AG08396 (cell line): Measurements from ENCODE around the gene TBC1D10B.
"Not testable (repeated sequence)": the region's sequence is repeated elsewhere in the genome, so short reads cannot be mapped to it uniquely, and the experiment has no call there.

ENCODE experiments used
- DNase-seq: peaks from one replicate; pipeline ENCODE4 v3.0.0; 2012; ENCODE audit warnings: low spot score, mixed read lengths

Gene TBC1D10B

GRCh38 chr16:30355144-30355953 is 14.9 kb downstream of the TBC1D10B start, which contains the start of gene CD2BP2:
Gene CD2BP2, minus strand, starts transcription at chr16:30355308. Its CDS starts 627 bp downstream, at chr16:30354681.
- DNase-seq = peak; percentile 95

DNA sequence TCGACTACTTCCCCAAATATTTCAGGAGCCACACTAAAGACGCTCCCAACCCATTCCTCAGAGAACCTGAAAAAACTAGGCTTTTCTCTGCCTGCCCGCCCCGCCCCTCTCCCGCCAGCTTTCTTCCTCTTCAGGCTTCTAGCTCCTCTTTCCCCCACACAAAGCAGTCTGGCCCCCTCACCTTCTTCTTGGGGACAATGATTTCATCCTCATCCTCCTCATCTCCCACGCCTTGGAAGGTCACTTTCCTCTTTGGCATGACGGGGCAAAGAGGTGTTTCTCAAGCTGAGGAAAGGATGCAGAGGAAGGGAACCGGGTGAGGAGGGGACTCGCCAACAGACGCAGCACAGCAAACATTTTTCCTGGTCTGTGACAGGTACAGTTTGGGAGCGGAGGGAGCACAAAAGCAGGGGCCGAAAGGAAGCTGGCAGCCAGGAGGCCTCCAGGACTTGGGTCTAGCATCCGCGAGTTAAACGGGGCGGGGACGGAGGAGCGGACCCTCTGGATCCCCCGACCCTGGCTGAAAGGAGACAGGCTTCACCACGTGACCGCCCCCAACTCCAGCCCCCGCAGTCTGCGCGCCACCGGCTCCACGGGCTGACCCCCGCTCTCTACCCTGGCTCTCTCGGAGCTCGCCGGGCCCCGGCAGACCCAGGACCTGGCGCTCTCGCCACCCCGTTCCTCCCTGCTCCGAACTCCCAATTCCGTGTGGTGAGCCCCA is 15.7 kb downstream of the TBC1D10B start:
- DNase-seq = no peak

GRCh38 chr16:30353438-30354129 is 16.7 kb downstream of the TBC1D10B start:
- DNase-seq = no peak

DNA sequence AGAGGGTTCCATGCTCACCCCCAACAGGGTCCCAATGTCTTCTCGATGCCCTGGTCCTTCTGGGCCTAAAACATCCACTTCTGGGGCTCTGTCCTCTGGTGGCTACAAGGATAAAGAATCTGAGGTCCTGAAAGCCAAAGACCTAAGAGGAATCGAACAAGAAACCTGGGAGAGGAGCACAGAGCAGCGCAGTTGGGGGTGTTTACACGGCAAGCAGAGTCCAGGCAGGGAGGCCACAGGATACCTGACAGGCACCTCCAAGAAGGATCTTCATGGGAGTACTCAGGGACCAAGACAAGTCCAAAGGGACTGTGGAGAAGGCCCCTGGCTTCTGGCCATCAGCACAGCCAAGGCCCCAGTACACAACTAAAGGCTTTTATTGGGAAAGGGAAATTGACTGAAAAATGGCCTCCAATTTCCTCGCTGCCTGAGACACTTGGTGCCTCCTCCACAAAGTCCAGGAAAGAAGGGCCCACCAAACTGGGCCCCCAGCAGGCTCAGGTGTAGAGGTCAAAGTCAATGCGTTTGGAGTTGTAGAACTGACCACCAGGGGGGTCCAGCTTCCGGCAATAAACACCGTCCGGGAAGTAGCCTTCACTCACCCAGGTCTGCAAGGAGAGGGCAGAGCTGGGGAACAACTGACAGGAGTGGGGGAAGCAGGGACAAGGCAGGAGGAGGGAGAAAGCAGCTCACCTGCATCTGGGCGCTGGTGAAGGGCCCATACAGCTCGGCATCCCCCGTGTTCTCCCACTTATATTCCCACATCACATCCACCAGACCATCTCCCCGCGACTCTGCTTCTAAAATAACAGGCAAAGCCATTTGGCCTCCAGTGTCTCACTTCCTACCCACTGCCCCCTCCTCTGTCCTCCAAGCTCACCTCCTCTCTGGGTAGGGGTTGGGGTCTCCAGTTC is 17.5 kb downstream of the TBC1D10B start:
- no peak for DNase-seq

DNA sequence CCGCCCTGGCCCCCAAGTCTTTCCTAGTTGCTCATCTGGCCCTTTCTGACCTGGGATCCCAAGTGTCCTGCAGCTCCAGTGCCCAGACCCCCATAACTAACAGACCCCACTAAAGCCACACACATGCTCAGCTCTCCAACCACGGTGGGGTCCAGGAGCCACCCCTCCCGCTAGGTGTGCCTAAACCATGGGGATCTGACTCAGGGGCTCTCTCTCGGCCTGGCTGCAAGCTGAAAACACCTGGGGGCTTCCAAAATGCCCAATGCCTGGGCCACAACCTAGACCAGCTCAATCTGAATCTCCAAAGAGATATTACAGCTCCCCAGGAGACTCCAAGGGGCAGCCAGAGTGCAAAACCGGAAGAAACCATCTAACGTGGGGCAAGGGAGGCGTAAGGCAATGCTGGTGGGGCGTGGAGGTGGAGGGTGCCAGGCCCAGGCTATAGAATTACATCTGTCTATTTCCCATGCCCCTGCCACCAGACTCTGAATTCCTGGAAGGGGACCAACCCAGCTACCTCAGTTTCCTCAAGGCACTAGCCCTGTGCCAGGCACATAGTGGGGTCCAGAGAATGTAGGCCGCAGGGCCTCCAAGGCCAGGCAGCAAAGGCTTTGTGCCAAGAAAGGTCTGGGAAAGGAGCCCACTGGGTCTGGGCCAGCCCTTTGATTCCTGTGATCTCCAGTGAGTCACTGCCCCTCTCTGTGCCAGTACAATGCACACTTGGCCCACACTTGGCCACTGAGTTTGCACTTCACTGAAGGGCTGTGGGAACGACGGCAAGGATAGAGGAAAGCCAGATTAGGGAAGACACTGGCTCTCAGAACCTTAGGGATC is 18.5 kb downstream of the TBC1D10B start:
- DNase-seq = peak; percentile 82

- DNase-seq = no peak
These were observed 19.3 kb downstream of the TBC1D10B start for GRCh38 chr16:30351001-30351441.

DNA sequence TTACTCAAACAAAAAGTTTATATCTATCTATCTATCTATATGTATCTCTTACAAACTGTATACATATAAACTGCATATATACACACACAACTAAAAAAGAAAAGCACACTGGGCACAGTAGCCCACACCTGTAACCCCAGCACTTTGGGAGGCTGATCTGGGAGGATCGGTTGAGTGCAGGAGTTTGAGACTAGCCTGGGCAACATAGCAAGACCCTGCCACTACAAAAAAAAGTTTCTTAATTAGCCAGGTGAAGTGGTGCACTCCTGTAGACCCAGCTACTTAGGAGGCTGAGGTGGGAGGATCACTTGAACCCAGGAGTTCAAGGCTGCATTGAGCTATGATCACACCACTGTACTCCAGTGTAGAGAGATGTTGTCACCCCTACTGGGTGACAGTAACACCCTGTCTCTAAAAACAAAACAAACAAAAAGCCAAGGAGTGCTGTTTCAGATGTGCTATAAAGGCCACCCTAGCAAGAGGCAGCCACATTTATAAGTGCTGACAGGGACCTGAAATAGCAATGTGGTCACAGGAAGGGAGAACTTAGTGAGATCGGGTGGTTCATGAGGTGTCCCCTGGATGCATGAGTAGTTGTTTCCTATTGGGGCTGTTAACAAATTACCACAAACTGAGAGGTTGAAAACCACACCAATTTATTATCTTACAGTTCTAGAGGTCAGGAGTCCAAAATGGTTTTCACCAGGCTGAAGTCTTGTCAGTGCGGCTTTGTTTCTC is 20.0 kb downstream of the TBC1D10B start:
- no peak for DNase-seq

DNA sequence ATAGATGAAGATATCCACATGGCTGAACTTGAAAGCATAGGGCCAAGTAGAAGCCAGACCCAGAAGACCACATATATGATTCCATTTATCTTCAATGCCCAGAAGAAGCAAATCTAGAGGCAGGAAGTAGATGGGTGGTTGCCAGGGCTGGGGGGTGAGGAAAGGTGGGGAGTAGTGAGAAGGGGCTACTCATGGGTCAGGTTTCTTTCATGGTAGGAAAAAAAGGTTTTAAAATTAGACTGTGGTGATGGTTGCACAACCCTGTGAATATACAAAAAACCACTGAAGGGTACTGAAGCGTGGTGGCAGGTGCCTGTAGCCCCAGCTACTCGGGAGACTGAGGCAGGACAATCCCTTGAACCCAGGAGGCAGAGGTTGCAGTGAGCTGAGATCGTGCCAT is 20.6 kb downstream of the TBC1D10B start:
- no peak for DNase-seq

DNA sequence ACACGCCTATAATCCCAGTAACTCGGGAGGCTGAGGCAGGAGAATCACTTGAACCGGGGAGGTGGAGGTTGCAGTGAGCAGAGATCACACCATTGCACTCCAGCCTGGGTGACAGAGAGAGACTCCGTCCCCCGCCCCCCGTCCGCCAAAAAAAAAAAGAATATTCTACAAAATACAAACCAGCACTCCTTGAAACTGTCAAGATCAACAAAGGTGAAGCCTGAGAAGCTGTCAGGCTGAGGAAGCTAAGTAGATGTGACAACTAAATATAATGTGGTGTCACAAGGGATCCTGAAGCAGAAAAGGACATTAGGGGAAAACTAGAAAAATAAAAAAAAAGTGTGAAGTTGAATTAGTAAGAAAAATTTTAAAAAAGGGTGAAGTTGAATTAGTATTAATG is 21.4 kb downstream of the TBC1D10B start:
- DNase-seq = no peak

GRCh38 chr16:30348113-30348512 is 22.2 kb downstream of the TBC1D10B start:
- DNase-seq = no peak

GRCh38 chr16:30346286-30346685 is 24.0 kb downstream of the TBC1D10B start:
- DNase-seq = no peak

- not testable (repeated sequence) for DNase-seq
These were observed 26.8 kb downstream of the TBC1D10B start for GRCh38 chr16:30343491-30343820.

DNA sequence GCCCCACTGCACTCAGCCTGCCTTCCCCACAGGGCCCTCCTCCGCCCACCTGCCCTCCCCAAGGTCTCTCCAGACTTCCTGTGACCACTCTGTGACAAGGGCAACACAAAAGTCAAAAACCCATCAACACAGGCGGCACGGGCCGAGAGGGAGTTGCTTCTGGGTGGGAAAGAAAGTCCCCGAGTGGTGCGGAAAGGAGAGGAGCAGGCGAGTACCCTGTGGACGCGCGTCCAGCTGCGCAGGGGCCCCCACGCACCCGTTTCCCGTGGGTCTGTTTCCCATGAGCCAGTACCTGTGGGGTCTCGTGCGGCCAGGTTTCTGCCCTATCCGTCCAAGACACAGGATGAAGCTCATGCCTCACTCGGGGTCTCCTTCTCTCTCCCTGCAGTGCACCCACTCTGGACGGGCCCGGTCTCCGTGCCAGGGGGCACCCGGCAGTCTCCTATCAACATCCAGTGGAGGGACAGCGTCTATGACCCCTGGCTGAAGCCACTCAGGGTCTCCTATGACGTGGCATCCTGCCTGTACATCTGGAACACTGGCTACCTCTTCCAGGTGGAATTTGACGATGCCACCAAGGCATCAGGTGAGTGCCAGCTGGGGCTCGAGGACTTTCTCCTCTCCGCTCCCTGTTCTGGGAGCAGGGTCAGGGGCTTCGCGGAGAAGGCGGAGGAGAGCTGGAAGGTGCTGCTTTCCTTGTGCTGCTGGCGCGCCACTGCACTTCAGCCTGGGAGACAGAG is 27.4 kb downstream of the TBC1D10B start:
- DNase-seq = no peak

DNA sequence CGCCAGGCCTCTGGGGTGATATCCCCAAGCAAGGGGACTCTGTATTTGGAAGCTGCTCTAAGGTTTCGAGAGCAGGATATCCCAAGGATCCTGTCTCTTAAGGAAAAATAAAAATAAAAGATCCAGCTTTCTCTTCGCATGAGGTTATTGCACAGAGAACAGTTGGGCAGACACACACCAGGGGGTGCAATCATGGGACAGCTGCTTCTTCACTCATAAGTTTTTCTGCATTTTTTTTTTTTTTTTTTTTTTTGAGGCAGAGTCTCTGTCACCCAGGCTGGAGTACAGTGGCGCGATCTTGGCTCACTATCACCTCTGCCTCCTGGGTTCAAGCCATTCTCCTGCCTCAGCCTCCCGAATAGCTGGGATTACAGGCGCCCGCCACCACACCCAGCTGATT is 28.3 kb downstream of the TBC1D10B start:
- not testable (repeated sequence) for DNase-seq

- no peak for DNase-seq
These were observed 29.7 kb downstream of the TBC1D10B start for GRCh38 chr16:30340621-30341020.

GRCh38 chr16:30338715-30339114 is 31.6 kb downstream of the TBC1D10B start:
- DNase-seq = not testable (repeated sequence)

GRCh38 chr16:30337964-30338357 is 32.3 kb downstream of the TBC1D10B start:
- DNase-seq = not testable (repeated sequence)

DNA sequence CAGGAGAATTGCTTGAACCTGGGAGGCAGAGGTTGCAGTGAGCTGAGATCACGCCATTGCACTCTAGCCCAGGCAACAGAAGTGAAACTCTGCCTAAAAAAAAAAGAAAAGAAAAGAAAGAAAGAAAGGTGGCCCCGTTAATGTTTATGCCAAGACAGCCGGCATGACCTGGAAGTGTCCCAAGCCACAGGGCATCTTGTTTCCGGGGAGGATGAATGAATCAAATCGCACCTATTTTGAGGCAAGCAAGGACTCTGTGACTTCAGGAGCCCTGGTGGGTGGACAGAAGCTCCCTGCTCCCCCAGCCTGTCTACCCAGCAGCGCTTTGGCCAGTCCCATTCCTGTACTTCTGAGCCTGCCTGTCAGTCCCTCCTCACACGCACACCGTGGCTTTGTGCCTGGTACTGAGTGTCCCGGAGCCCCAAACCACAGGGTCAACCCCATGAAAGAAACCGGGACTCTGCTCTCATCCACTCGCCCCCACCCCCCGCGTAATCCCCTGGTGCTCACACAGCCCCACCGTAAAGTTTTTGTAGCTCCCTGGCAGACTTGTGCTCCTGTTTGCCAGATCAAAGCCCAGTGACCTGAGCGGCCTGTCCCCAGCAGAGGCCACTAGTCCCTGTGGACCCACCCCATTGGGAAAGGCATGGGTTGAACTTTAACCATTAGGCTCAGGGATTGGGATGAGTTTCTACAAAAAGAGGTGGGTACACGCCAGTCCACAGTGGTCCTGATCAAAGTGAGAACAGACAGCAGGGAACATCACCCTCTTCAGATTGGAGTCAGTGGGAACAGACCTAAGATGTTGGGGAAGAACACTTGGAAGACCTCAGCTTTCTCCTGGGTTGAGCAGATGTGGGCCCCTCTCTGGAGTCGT is 34.5 kb downstream of the TBC1D10B start:
- peak; percentile 9 for DNase-seq
